Psoas muscle (tissue), 8 donors: ENCODE data around the gene NFYB. TPM values are rescaled to one million over a fixed set of nuclear protein-coding genes. Genes with fewer than 3 reads are reported as not detected.

ENCODE experiments used
- ATAC-seq, 4 donors: fragments of 200-7000 bp; cut with Tn5 transposase; one replicate each; pipeline ENCODE4 v1.9.1; 2020; ENCODE audit warnings: moderate library complexity in 3 of 4, mild to moderate bottlenecking in 2 of 4
- DNase-seq, 2 donors: peaks; one replicate each; pipeline ENCODE4 v3.0.0-alpha.2; 2020
- H3K27ac ChIP-seq: fragments of 200-600 bp; one replicate; pipeline ENCODE4 v1.8.0; 2022
- H3K27me3 ChIP-seq, 3 donors: fragments of 200-600 bp in 1 of 3; one replicate each; pipeline versions ENCODE4 v1.6.1 to v1.8.0; 2013 to 2022; ENCODE audit warnings: low read length in 2 of 3, mild to moderate bottlenecking in 2 of 3, moderate library complexity in 1 of 3; ENCODE audit not compliant: insufficient read depth in 3 of 3
- H3K36me3 ChIP-seq, 2 donors: fragments of 200-600 bp in 1 of 2; one replicate each; pipeline versions ENCODE4 v1.6.1 to v1.8.0; 2013 to 2022; ENCODE audit warnings: low read depth in 1 of 2, mild to moderate bottlenecking in 1 of 2, moderate library complexity in 1 of 2; ENCODE audit not compliant: insufficient read depth in 1 of 2
- H3K4me1 ChIP-seq: fragments of 200-600 bp; one replicate; pipeline ENCODE4 v1.8.0; 2022
- H3K4me3 ChIP-seq: fragments of 200-600 bp; one replicate; pipeline ENCODE4 v1.8.0; 2022; ENCODE audit warnings: mild to moderate bottlenecking
- H3K9me3 ChIP-seq: fragments of 200-600 bp; one replicate; pipeline ENCODE4 v1.8.0; 2022
- WGBS, 3 donors: extraction: QIAGEN DNeasy Blood & Tissue Kit; methylation state at CpG; one replicate each; pipeline versions ENCODE4 v1.1.6 to v1.1.7; 2013; 5-methylcytosine and 5-hydroxymethylcytosine counted together
- intact Hi-C, 2 donors: fragments of 100-400 bp; cut with DNase I; formaldehyde crosslinking; loops; one replicate each; pipeline versions ENCODE4 v1.11.0 to v1.14.2; 2022
- polyA plus RNA-seq, 3 donors: library from polyadenylated mRNA; stranded (reverse); fragments of 200-250 nt; gene quantifications; one replicate each; pipeline ENCODE4 v1.2.3, GENCODE V29; 2013
- total RNA-seq, 4 donors: library from RNA; stranded (reverse); fragmentation: NEBNext Ultra II Directional in 2 of 4; extraction: Animal tissue kit (Norgen Biotek cat#: 25700) in 2 of 4; gene quantifications; one replicate each; pipeline versions ENCODE4 v1.2.1 to v1.2.4, GENCODE V29; 2021 to 2023
- TF ChIP-seq, protein P1 (sequence below): fragments of 200-600 bp; IDR thresholded peaks from one replicate; pipeline ENCODE4 v1.8.0; 2022; ENCODE audit warnings: antibody characterized with exemption
- donor health status: healthy with polysubstance abuse.
- donor health status: DM: no; HTN: no; CAD: no; lungs with moderate emphysema.
- donor health status: Bipolar disorder and iron deficiency.
- donor health status: healthy.
- donor health status: DM: yes; HTN: yes; CAD: no.
- donor health status: DM: no; HTN: no; CAD: no.
- donor health status: DM: no; HTN: no; CAD: no.
- donor health status: DM: yes; HTN: yes; CAD: no.

NFYB gene
- total and polyA plus RNA-seq, 7 donors = 10.1 to 32.2 (median 20.1) TPM

DNA sequence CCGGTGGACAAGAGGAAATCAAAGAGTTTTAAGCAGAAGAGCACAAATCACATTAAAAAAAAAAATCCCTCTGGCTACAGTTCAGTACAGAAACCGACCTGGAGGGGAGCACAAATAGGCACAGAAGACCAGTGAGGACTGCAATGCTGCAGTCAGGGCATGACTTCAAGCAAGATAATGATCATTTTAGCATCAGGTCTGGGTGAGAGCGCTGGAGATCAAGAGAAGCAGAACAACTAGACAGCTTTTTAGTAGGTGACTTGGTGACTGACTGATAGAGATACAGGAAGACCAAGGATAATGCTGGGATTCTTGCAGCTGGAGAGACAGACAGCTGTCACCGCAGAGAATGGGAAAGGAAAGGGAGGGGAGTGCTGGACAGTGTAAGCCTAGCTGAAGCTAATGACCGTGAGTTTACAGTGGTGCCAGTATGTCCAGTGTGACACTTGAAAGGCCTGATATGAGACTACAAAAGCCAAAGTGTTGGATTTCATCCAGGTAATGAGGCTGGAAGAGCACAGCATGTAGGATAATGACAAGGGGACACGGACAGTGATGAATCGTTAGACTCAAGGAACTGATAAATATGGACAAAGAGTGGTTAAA, 5.6 kb downstream of the NFYB start:
- TF ChIP-seq, protein P1, sequence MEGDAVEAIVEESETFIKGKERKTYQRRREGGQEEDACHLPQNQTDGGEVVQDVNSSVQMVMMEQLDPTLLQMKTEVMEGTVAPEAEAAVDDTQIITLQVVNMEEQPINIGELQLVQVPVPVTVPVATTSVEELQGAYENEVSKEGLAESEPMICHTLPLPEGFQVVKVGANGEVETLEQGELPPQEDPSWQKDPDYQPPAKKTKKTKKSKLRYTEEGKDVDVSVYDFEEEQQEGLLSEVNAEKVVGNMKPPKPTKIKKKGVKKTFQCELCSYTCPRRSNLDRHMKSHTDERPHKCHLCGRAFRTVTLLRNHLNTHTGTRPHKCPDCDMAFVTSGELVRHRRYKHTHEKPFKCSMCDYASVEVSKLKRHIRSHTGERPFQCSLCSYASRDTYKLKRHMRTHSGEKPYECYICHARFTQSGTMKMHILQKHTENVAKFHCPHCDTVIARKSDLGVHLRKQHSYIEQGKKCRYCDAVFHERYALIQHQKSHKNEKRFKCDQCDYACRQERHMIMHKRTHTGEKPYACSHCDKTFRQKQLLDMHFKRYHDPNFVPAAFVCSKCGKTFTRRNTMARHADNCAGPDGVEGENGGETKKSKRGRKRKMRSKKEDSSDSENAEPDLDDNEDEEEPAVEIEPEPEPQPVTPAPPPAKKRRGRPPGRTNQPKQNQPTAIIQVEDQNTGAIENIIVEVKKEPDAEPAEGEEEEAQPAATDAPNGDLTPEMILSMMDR = no peak
- no peak overlapping the region for H3K4me3 ChIP-seq
- DNase-seq (no peak), ATAC-seq (peak; percentile 59 to 71 (median 68))
- H3K36me3 ChIP-seq = peaks cover 0 to 71% of the 10 kb centered on the region in 2 donors
- H3K4me1 ChIP-seq = peaks cover 49% of the 10 kb centered on the region
- WGBS, 3 donors = 39 to 51% (median 46%) methylated on average over 7 of the region's 7 CpGs
- peaks cover 0 to 2% (median 0%) of the 10 kb centered on the region in 3 donors for H3K27me3 ChIP-seq
- H3K27ac ChIP-seq = peak overlapping the region; percentile 17
- intact Hi-C loops = no loop called here
- no peaks in the 10 kb centered on the region for H3K9me3 ChIP-seq

- intact Hi-C loops = no loop called here
- Histone ChIP-seq H3K4me1 (peaks cover 45% of the 10 kb centered on the region), H3K27me3 (no peaks in the 10 kb centered on the region), H3K9me3 (no peaks in the 10 kb centered on the region), H3K36me3 (peaks cover 0 to 79% of the 10 kb centered on the region in 2 donors), H3K4me3 (no peak overlapping the region), H3K27ac (no peak overlapping the region)
- DNase-seq (no peak), ATAC-seq (peak in 3 of 4 donors; percentile 16 to 50 (median 33))
- 79 to 93% (median 79%) methylated on average over 4 of the region's 4 CpGs for WGBS, 3 donors
- TF ChIP-seq, protein P1 = no peak
Measured at GRCh38 chr12:104131609-104132008, 6.4 kb downstream of the NFYB start.

DNA sequence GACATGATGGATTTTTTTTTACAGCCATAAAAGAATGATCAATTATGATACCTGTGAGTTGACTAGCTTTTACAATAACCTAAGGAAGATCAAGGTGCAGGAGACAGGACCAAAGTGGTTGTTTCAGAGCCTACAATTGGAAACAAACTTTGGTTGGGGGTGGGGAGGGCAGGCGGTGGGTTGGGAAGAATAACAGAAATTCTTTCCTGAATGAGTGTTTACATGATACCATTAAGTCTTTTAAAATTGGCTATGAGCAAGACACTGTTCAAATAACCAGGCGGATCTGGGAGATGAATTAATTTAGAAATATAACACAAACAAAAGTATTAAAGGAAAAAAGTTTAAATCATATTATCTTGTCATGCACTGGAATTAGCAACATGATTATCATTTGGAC, 7.2 kb downstream of the NFYB start:
- Histone ChIP-seq H3K9me3 (no peaks in the 10 kb centered on the region), H3K36me3 (peaks cover 0 to 88% of the 10 kb centered on the region in 2 donors), H3K4me1 (peaks cover 36% of the 10 kb centered on the region), H3K4me3 (no peak overlapping the region), H3K27me3 (no peaks in the 10 kb centered on the region), H3K27ac (no peak overlapping the region)
- DNase-seq = no peak
- intact Hi-C loops = no loop called here
- TF ChIP-seq, protein P1 = no peak
- WGBS, 3 donors = 62 to 82% (median 75%) methylated on average over 2 of the region's 2 CpGs
- ATAC-seq = no peak

GRCh38 chr12:104126548-104126947, 11.5 kb downstream of the NFYB start:
- intact Hi-C loops = loop anchor here in 1 of 2 donors (10.0 kb wide), 1 partner anchor 988 kb away; no protein-coding TSS in a partner anchor
- Histone ChIP-seq H3K27me3 (no peaks in the 10 kb centered on the region), H3K4me1 (peaks cover 15% of the 10 kb centered on the region), H3K4me3 (no peak overlapping the region), H3K9me3 (no peaks in the 10 kb centered on the region), H3K36me3 (peaks cover 0 to 93% of the 10 kb centered on the region in 2 donors), H3K27ac (no peak overlapping the region)
- TF ChIP-seq, protein P1 = no peak
- no peak for ATAC-seq
- DNase-seq = no peak
- 91 to 94% (median 94%) methylated on average over 3 of the region's 3 CpGs for WGBS, 3 donors

DNA sequence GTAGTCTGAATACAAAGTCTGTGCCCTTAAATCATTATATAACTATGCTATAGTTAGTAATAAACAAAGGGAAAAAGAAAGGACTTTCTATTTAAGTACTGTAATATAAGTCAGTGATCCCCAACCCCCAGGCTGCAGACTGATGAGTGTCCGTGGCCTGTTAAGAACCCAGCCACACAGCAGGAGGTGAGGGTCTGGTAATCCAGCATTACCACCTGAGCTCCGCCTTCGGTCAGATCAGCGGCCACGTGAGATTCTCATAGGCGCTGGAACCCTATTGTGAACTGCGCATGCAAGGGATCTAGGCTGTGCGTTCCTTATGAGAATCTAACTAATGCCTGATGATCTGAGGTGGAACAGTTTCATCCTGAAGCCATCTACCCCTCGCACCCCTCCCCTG, 15.7 kb downstream of the NFYB start:
- Histone ChIP-seq H3K36me3 (peaks cover 0 to 96% of the 10 kb centered on the region in 2 donors), H3K4me3 (no peak overlapping the region), H3K9me3 (no peaks in the 10 kb centered on the region), H3K27me3 (no peaks in the 10 kb centered on the region), H3K27ac (no peak overlapping the region), H3K4me1 (no peaks in the 10 kb centered on the region)
- TF ChIP-seq, protein P1 = no peak
- 94% methylated on average over 9 of the region's 9 CpGs for WGBS, 3 donors
- DNase-seq (no peak), ATAC-seq (no peak)
- intact Hi-C loops = loop anchor here in 1 of 2 donors (10.0 kb wide), 1 partner anchor 993 kb away; no protein-coding TSS in a partner anchor
